Stomach (tissue), 4 donors: ENCODE results near the gene SIRT3.

Experiments
- POLR2A ChIP-seq, 4 donors: fragments of 450-650 bp; IDR thresholded peaks; one replicate each; pipeline ENCODE4 v1.6.1; 2016; ENCODE audit warnings: antibody characterized with exemption in 4 of 4, control low read depth in 2 of 4, mild to moderate bottlenecking in 1 of 4, moderate library complexity in 1 of 4
- TF ChIP-seq, protein P1 (sequence below), 7 experiments: fragments of 450-650 bp in 4 of 7; fragments of 200-600 bp in 3 of 7; sonication (generic) in 3 of 7; IDR thresholded peaks; one replicate each; pipeline ENCODE4 v1.5.1; 2016 to 2019; ENCODE audit warnings: antibody characterized with exemption in 7 of 7, control low read depth in 2 of 7, mild to moderate bottlenecking in 1 of 7

DNA sequence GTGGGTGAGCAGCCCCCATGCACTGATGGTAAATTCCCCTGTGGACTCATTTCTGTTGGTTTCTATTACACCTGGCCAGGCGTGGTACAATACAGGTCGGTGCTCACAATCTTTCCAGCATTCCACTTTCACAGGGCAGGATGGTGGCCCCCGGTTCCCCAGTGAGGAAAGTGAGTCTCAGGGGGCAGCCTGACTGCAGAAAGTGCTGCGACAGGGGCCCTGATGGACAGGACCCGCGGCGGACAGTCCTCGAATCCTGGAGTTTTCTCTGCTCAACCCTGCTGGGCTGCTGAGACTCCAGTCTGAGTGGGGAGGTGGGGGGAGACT lies 49.7 kb upstream of the SIRT3 start:
- no peak for TF ChIP-seq POLR2A (IDR thresholded peaks at IDR 0.05)
- TF ChIP-seq, protein P1, sequence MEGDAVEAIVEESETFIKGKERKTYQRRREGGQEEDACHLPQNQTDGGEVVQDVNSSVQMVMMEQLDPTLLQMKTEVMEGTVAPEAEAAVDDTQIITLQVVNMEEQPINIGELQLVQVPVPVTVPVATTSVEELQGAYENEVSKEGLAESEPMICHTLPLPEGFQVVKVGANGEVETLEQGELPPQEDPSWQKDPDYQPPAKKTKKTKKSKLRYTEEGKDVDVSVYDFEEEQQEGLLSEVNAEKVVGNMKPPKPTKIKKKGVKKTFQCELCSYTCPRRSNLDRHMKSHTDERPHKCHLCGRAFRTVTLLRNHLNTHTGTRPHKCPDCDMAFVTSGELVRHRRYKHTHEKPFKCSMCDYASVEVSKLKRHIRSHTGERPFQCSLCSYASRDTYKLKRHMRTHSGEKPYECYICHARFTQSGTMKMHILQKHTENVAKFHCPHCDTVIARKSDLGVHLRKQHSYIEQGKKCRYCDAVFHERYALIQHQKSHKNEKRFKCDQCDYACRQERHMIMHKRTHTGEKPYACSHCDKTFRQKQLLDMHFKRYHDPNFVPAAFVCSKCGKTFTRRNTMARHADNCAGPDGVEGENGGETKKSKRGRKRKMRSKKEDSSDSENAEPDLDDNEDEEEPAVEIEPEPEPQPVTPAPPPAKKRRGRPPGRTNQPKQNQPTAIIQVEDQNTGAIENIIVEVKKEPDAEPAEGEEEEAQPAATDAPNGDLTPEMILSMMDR (IDR thresholded peaks at IDR 0.05): no peak
